CD4-positive, alpha-beta T cell treated with Interleukin-15 for 4 hours (primary cell): ENCODE data around the gene FOXP2.

Source experiments
- DNase-seq: peaks from one replicate; pipeline ENCODE4 v3.0.0-alpha.2; 2020; ENCODE audit warnings: low spot score

The FOXP2 gene

DNA sequence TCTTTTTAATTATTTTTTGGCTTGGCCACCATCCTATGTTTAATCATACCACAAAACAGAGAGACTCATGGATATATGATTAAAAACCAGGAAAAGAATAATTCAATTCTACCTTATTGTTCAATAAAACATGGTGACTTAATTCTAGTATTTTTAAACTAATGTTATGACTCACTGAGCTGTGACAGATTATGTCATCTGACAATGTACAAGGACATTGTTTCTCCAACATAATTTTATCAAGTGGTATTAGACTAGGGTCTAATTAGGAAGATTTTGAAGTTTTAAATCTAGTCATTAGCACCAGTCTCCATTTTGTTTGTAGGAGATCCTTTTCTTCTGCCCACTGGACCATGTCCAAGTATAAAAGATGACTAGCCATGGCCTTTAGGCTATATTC lies 307.9 kb downstream of the FOXP2 start:
- no peak for DNase-seq

GRCh38 chr7:114723308-114723707 lies 308.7 kb downstream of the FOXP2 start:
- DNase-seq = no peak

DNA sequence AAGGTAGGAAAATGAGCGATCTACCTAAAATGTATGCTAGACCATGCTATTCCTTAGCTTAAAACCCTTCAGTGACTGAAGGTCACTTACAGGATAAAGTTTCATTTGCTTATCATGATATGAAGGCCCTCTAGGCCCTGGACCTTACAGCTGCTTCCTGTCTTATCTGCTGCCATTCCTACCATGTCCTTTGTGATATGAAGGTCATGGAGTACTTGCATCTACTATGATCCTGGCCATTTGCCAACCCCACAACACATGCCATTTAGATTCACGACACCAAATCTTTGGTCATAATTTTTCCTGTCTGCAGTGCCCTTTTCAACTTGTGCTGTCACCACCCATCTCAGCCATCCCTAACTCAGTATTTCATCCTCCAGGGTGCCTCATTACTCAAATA lies 325.5 kb downstream of the FOXP2 start:
- DNase-seq = no peak

GRCh38 chr7:114740941-114741340 lies 326.3 kb downstream of the FOXP2 start:
- DNase-seq = no peak

DNA sequence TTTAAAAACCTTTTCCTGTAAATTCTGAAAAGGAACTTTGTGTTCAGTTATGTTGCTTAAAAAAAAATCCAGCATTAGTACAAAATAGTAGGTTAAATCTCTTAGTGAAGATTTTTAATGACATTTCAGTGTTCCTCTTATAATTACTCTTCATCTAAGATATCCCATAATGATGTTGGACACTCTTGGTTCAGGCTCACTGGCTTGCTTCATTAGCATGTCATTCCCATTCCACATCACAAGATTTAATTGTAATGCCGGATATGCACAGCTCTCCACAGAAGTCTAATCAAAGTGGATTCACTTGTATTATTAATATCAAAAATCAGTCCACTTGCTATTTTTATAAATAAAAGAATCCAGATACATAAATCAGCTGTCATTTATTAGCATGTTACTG lies 327.3 kb downstream of the FOXP2 start:
- DNase-seq = no peak
